ENCODE results near the gene KLK4. TPM values are rescaled to one million over a fixed set of nuclear protein-coding genes. Genes with fewer than 3 reads are reported as not detected.

KLK4 gene
- total RNA-seq, 4 donors from 2014 or later = 1.1 to 3.1 (median 1.9) TPM; not detected in 1

GRCh38 chr19:50949861-50950260 is 38.7 kb upstream of the KLK4 start:
- no peak for DNase-seq
- Histone ChIP-seq H3K27me3 (no peaks in the 10 kb centered on the region), H3K4me1 (no peaks in the 10 kb centered on the region), H3K4me3 (replicated peaks in 1 of 3) (no peak overlapping the region), H3K36me3 (no peaks in the 10 kb centered on the region), H3K9me3 (no peaks in the 10 kb centered on the region), H3K27ac (no peak overlapping the region)
- 58 to 75% methylated on average over 13 to 19 of the region's 19 CpGs for WGBS, 2 donors
- TF ChIP-seq POLR2A (IDR thresholded peaks at IDR 0.05) = no peak
- TF ChIP-seq, protein P1, sequence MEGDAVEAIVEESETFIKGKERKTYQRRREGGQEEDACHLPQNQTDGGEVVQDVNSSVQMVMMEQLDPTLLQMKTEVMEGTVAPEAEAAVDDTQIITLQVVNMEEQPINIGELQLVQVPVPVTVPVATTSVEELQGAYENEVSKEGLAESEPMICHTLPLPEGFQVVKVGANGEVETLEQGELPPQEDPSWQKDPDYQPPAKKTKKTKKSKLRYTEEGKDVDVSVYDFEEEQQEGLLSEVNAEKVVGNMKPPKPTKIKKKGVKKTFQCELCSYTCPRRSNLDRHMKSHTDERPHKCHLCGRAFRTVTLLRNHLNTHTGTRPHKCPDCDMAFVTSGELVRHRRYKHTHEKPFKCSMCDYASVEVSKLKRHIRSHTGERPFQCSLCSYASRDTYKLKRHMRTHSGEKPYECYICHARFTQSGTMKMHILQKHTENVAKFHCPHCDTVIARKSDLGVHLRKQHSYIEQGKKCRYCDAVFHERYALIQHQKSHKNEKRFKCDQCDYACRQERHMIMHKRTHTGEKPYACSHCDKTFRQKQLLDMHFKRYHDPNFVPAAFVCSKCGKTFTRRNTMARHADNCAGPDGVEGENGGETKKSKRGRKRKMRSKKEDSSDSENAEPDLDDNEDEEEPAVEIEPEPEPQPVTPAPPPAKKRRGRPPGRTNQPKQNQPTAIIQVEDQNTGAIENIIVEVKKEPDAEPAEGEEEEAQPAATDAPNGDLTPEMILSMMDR (IDR thresholded peaks at IDR 0.05) = no peak
- intact Hi-C loops (cut with DNase I) = no loop called here

GRCh38 chr19:50947123-50947522 is 35.9 kb upstream of the KLK4 start:
- no peaks in the 10 kb centered on the region for H3K9me3 ChIP-seq
- WGBS, 2 donors = 83 to 86% methylated on average over 4 of the region's 4 CpGs
- no peaks in the 10 kb centered on the region for H3K4me1 ChIP-seq
- H3K27me3 ChIP-seq = no peaks in the 10 kb centered on the region
- H3K4me3 ChIP-seq (replicated peaks in 1 of 3) = no peak overlapping the region
- no peak for DNase-seq
- intact Hi-C loops (cut with DNase I) = no loop called here
- no peaks in the 10 kb centered on the region for H3K36me3 ChIP-seq
- H3K27ac ChIP-seq = no peak overlapping the region
- TF ChIP-seq POLR2A (IDR thresholded peaks at IDR 0.05) = no peak

GRCh38 chr19:50944795-50945194 is 33.6 kb upstream of the KLK4 start:
- Histone ChIP-seq H3K27me3 (no peaks in the 10 kb centered on the region), H3K4me1 (no peaks in the 10 kb centered on the region), H3K9me3 (no peaks in the 10 kb centered on the region), H3K36me3 (no peaks in the 10 kb centered on the region), H3K4me3 (replicated peaks in 1 of 3) (no peak overlapping the region), H3K27ac (no peak overlapping the region)
- intact Hi-C loops (cut with DNase I) = no loop called here
- WGBS, 2 donors = 70% methylated on average over 4 of the region's 4 CpGs
- no peak for TF ChIP-seq POLR2A (IDR thresholded peaks at IDR 0.05)
- TF ChIP-seq, protein P1 (IDR thresholded peaks at IDR 0.05) = no peak
- no peak for DNase-seq

GRCh38 chr19:50943074-50943828 is 32.1 kb upstream of the KLK4 start:
- no peak overlapping the region for H3K27ac ChIP-seq
- no peaks in the 10 kb centered on the region for H3K27me3 ChIP-seq
- intact Hi-C loops (cut with DNase I) = no loop called here
- TF ChIP-seq, protein P1 (IDR thresholded peaks at IDR 0.05) = no peak
- TF ChIP-seq POLR2A (IDR thresholded peaks at IDR 0.05) = no peak
- no peak for DNase-seq
- H3K9me3 ChIP-seq = no peaks in the 10 kb centered on the region
- WGBS, 2 donors = 81 to 89% methylated on average over 10 of the region's 10 CpGs
- no peak overlapping the region for H3K4me3 ChIP-seq (replicated peaks in 1 of 3)
- no peaks in the 10 kb centered on the region for H3K4me1 ChIP-seq
- H3K36me3 ChIP-seq = no peaks in the 10 kb centered on the region

DNA sequence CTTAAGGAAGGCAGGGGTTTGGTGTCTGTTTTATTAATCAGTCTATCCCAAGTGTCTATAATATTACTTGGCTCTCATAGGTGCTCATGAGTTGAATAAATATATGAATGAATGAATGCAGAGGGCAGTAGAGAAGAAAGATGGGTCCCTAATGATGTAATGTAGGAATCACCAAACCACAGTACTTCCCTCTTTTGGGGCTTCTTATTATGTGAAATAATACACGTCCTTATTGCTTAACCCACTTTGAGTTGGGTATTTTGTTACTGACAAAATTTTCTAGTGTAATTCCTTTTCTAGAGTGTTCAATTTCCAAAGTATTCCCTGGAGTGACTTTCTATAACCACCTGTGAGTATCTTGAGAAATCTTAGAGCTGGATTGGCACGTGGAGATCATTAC is 28.4 kb upstream of the KLK4 start:
- TF ChIP-seq, protein P1 (IDR thresholded peaks at IDR 0.05) = no peak
- TF ChIP-seq POLR2A (IDR thresholded peaks at IDR 0.05) = no peak
- H3K27ac ChIP-seq = no peak overlapping the region
- no peaks in the 10 kb centered on the region for H3K27me3 ChIP-seq
- intact Hi-C loops (cut with DNase I) = no loop called here
- WGBS, 2 donors = 73 to 75% methylated on average over 2 of the region's 2 CpGs
- H3K4me3 ChIP-seq (replicated peaks in 1 of 3) = no peak overlapping the region
- DNase-seq = no peak
- no peaks in the 10 kb centered on the region for H3K4me1 ChIP-seq
- no peaks in the 10 kb centered on the region for H3K9me3 ChIP-seq
- H3K36me3 ChIP-seq = no peaks in the 10 kb centered on the region

All from thyroid gland (tissue), 4 donors.